ENCODE data around the gene IL17B.

Gene IL17B

DNA sequence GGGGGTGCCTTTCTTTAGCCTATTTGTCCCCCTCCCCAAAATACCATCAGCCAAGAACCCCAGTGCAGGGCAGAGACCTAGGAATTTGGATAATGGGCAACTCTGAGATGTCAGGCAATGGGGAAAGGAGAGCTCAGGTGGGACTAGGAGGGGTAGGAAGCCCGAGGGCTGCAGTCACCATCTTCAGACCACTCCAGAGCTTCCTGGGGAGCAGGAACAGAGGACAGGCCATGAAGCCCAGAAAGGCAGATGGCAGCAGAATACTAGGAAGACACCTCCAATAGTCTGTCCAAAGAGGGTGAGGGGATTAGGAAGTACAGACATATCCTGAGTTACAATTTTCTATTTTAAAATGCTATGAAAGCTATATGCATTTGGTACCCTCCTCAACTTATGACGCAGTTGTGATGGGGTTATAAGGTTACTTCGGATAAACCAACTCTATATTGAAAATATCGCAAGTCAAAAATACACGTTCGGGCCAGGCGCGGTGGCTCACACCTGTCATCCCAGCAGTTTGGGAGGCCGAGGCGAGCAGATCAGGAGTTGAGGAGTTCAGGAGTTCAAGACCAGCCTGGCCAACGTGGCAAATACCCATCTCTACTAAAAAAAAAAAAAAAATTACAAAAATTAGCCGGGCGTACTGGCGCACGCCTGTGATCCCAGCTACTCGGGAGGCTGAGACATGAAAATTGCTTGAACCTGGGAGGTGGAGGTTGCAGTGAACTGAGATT lies 34.6 kb upstream of the IL17B start:
- Histone ChIP-seq H3K4me3 (ENCODE audit: low read depth, low read length) (no peak overlapping the region), H3K27ac (ENCODE audit: low read depth, low read length) (no peak overlapping the region), H3K4me1 (ENCODE audit: control insufficient read depth, insufficient read depth, low read length) (peaks cover 34% of the 10 kb centered on the region), H3K9me3 (ENCODE audit: control insufficient read depth, insufficient read depth, low read depth, low read length) (no peaks in the 10 kb centered on the region), H3K9ac (ENCODE audit: low read length) (no peak overlapping the region), H3K27me3 (ENCODE audit: control insufficient read depth, insufficient read depth, low read length) (no peaks in the 10 kb centered on the region), H3K36me3 (ENCODE audit: control insufficient read depth, insufficient read depth, low read length) (no peaks in the 10 kb centered on the region)

DNA sequence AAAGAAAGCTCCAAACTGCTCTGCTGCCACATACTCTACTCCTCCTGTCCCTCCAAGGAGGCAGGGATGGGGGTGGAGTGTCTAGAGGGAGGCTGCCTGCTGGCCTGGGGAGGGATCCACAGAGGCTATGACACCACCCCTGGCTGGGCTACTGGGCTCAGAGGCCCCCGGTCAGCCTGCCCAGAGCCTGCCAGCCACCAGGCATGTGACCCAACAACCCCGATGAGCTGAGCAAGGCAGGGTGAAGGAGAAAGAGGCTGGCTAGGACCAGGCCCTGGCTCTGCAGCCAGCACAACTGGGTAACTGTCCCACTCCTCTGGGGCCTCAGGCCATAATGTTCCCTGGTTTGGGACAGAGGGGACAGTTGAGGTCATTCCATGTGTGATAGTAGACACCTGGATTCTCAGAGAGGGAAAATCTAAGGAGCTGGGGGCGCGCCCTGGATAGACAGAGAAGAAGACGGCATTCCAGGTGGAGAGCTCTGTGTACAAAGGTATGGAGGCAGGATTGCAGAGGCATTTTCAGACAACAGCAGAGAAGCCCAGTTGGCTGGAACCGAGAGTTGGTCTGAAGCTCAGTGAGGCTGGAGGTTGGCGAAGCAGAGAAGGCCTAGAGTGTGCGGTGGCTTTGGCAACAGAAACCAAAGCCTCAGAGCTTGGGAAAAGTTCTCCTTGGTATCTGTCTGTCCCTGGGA lies 33.8 kb upstream of the IL17B start:
- H3K36me3 ChIP-seq (ENCODE audit: control insufficient read depth, insufficient read depth, low read length): no peaks in the 10 kb centered on the region
- no peaks in the 10 kb centered on the region for H3K9me3 ChIP-seq (ENCODE audit: control insufficient read depth, insufficient read depth, low read depth, low read length)
- no peak overlapping the region for H3K9ac ChIP-seq (ENCODE audit: low read length)
- no peak overlapping the region for H3K27ac ChIP-seq (ENCODE audit: low read depth, low read length)
- H3K4me3 ChIP-seq (ENCODE audit: low read depth, low read length): no peak overlapping the region
- H3K27me3 ChIP-seq (ENCODE audit: control insufficient read depth, insufficient read depth, low read length): no peaks in the 10 kb centered on the region
- H3K4me1 ChIP-seq (ENCODE audit: control insufficient read depth, insufficient read depth, low read length): peaks cover 30% of the 10 kb centered on the region

DNA sequence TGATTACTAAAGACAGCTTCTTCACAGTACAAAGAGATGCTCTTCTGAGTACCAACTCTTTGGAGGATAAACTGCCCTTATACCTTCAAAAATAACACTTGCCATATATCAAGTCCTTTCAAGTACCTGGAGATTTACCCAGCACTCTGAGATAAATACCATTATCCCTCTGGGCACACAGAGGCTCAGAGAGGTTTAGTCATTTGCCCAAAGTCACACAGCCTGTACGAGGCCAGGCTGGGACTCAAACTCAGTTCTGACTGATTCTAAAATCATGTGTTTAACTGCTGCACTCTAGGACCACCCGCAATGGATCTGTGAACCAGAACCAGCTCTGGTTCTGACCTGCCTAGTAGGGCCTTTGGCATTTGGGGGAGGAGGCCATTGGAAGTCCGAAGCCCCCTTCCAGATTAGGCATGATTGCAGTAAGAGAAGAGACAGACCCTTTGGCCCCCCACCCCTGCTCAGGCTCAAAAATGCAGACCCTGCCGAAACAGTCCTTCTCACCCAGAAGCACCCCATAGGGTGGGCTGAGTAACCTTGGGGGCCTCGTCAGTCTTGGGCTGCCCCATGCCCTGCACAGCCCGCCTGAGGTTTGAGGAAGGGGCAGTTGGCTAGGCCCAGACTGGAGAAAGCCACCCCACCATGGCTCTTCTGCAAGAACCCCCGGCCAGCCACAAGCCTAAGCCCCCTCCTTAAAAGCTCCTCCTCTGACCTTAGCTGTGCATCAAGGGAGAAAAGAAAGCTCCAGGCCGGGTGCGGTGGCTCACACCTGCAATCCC lies 32.8 kb upstream of the IL17B start:
- Histone ChIP-seq H3K4me3 (ENCODE audit: low read depth, low read length) (no peak overlapping the region), H3K4me1 (ENCODE audit: control insufficient read depth, insufficient read depth, low read length) (peaks cover 32% of the 10 kb centered on the region), H3K9ac (ENCODE audit: low read length) (no peak overlapping the region), H3K9me3 (ENCODE audit: control insufficient read depth, insufficient read depth, low read depth, low read length) (no peaks in the 10 kb centered on the region), H3K27ac (ENCODE audit: low read depth, low read length) (no peak overlapping the region), H3K36me3 (ENCODE audit: control insufficient read depth, insufficient read depth, low read length) (no peaks in the 10 kb centered on the region), H3K27me3 (ENCODE audit: control insufficient read depth, insufficient read depth, low read length) (no peaks in the 10 kb centered on the region)

DNA sequence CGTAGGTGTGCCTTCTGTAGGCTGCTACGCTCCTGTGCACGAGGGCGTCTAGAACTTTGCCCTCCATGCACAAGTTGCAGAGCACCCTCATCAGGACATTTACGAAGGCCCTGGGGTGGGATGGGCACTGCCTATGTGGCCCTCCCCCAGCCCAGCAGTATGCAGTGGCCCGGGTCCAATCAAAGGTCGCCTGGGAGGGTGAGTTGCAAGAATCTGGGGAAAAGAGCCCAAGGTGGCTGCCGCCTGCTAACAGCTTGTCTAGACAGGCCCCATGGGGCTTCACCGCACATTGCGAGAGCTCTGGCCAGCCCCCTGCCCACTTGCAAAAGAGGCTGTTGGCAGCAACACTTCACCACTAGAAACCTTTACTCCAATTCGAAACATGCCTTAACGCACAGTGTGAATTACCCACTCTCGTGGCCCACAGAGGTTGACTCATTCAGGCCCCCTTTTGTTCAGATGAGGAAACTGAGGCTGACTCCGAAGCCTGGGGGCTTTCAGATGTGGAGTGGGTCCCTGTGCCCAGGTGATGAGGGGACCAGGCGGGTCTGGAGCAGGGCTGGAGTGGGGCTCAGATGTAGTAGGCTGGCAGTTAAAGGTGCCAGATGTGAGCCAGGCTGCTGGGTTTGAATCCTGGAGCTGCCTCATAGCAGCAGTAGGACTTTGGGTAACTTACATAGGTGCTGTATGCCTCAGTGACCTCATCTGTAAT lies 31.8 kb upstream of the IL17B start:
- Histone ChIP-seq H3K9ac (ENCODE audit: low read length) (no peak overlapping the region), H3K4me1 (ENCODE audit: control insufficient read depth, insufficient read depth, low read length) (peaks cover 40% of the 10 kb centered on the region), H3K36me3 (ENCODE audit: control insufficient read depth, insufficient read depth, low read length) (no peaks in the 10 kb centered on the region), H3K27ac (ENCODE audit: low read depth, low read length) (no peak overlapping the region), H3K4me3 (ENCODE audit: low read depth, low read length) (no peak overlapping the region), H3K9me3 (ENCODE audit: control insufficient read depth, insufficient read depth, low read depth, low read length) (no peaks in the 10 kb centered on the region), H3K27me3 (ENCODE audit: control insufficient read depth, insufficient read depth, low read length) (no peaks in the 10 kb centered on the region)

DNA sequence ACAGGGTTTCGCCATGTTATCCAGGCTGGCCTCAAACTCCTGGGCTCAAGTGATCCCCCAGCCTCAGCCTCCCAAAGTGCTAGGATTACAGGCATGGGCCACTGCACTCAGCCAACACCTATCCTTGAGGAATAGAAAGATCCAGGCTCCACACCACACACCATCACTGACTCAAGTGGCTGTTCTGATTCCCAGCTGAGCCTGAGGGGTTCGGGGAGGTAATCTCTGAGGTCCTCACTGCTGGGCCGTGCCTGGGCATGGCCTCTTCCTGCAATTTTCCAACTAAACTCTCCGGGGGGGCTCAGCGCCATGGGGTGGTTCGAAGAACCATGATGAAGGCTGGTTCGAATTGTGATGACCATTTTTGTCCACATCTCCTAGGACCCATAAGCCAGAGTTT lies 31.0 kb upstream of the IL17B start:
- H3K27me3 ChIP-seq (ENCODE audit: control insufficient read depth, insufficient read depth, low read length): no peaks in the 10 kb centered on the region
- H3K9ac ChIP-seq (ENCODE audit: low read length): no peak overlapping the region
- no peak overlapping the region for H3K4me3 ChIP-seq (ENCODE audit: low read depth, low read length)
- H3K36me3 ChIP-seq (ENCODE audit: control insufficient read depth, insufficient read depth, low read length): no peaks in the 10 kb centered on the region
- no peak overlapping the region for H3K27ac ChIP-seq (ENCODE audit: low read depth, low read length)
- H3K4me1 ChIP-seq (ENCODE audit: control insufficient read depth, insufficient read depth, low read length): peaks cover 48% of the 10 kb centered on the region
- no peaks in the 10 kb centered on the region for H3K9me3 ChIP-seq (ENCODE audit: control insufficient read depth, insufficient read depth, low read depth, low read length)

DNA sequence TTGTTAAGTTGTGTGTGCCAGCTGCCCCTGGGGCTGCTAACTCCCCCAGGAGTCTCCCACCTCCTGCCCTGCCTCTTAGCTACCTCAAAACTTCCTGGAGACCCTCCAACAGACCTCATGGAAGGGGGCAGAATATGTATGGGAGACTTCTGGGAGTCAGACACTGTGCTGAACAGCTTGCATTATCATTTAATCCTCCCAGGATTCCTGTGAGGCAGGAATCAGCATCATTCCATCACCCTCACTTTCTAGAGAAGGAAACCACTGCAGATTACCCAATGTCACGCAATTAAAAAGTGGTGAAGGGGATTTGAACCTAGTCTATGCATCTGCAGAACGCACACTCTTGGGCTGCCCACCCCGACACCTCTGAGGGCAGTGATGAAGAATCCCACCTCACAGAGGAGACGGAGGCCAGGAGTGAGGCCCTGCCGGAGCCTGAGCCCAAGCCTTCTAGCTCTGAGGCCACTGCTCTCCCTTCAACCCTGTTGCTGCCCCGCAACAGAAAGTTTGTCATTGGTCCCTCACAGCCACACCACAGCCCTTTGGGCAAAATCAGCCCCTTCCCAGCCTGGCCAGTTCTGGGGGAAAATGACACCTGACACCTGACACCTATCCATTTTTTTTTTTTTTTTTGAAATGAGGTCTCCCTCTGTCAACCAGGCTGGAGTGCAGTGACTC lies 30.3 kb upstream of the IL17B start:
- Histone ChIP-seq H3K27ac (ENCODE audit: low read depth, low read length) (no peak overlapping the region), H3K9me3 (ENCODE audit: control insufficient read depth, insufficient read depth, low read depth, low read length) (no peaks in the 10 kb centered on the region), H3K9ac (ENCODE audit: low read length) (no peak overlapping the region), H3K4me1 (ENCODE audit: control insufficient read depth, insufficient read depth, low read length) (peaks cover 55% of the 10 kb centered on the region), H3K36me3 (ENCODE audit: control insufficient read depth, insufficient read depth, low read length) (no peaks in the 10 kb centered on the region), H3K4me3 (ENCODE audit: low read depth, low read length) (no peak overlapping the region), H3K27me3 (ENCODE audit: control insufficient read depth, insufficient read depth, low read length) (no peaks in the 10 kb centered on the region)

DNA sequence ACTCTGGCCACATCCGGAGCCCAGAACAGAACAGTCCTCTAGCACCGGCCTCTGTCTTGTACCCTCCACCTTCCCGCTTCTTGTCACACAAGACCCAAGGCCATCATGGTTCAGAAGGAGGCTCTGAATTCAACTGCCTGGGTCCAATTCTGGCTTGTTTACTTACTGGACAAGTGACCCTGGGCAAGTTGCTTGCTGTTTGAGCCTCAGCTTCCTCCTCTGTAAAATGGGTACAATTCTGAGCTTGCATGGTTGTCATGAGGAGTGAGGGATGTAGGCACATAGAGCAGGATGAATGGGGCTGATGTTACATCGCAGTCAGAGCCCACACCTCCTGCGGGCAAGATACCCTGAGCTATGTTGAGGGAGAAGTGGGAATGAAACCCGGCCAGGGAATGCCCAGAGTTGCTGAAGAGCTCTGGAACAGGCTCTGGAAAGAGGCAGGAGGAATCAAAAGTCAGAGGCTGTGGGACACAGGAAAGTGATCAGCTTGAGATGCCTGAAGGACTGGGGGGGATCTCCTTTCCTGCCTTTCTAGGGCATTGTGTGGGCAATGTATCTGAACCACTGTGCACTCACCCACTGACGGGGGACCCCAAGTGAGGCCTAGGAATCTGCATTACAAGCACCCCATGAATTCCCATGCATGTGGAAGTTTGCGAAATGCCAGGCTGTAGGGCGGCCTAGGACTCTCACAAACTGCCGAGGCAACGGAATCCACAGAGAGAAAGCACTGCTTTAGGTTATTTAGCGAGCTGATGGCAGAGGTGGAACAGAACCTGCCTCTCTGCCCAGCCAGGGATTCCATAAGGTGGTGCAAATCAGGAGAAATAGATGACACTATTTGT lies 29.4 kb upstream of the IL17B start:
- Histone ChIP-seq H3K36me3 (ENCODE audit: control insufficient read depth, insufficient read depth, low read length) (no peaks in the 10 kb centered on the region), H3K27me3 (ENCODE audit: control insufficient read depth, insufficient read depth, low read length) (no peaks in the 10 kb centered on the region), H3K9ac (ENCODE audit: low read length) (no peak overlapping the region), H3K4me3 (ENCODE audit: low read depth, low read length) (no peak overlapping the region), H3K27ac (ENCODE audit: low read depth, low read length) (no peak overlapping the region), H3K9me3 (ENCODE audit: control insufficient read depth, insufficient read depth, low read depth, low read length) (no peaks in the 10 kb centered on the region), H3K4me1 (ENCODE audit: control insufficient read depth, insufficient read depth, low read length) (peaks cover 57% of the 10 kb centered on the region)

DNA sequence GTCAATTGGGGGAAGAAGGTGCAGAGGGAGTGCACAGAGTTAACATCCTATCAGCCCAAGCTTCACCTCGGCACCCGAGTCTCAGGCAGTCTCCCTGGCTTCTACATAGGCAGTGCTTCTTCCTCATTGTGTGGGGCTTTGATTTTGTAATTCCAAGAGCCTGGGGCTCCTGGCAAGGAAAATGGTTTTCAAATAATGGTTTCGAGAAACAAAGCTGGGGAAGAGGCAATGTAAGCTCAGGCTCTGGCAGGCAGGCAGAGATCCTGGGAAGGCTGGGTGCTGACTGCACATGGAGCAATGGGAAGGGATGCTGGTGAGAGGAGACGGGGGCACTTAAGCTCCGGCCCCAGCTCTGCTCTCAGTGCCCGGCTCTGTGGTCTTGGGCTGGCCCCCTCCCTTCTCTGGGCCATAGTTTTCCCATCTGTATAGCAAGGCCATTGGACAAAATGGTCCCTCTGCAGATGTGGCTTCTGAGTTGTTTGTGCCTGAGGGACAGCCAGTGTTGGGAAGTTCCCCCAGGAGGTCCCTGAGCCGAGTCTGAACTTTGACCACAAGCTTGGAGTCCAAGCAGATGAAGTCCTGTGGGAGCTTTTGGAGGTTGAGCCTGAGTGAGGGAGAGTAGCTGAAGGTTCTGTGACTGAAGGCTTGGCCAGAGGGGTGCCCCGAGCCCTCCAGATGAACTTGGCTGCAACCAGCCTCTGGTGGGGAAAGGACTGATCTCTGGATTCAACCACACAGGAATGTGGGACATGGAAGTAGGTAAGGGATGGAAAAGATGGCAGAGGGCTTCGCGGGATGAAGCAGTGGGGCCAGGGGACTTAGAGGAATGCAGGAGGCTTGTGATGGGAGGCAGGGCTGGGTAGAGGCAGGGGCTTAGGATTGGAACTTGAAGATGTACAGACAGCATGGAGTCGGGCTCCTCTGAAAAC lies 28.5 kb upstream of the IL17B start:
- H3K9ac ChIP-seq (ENCODE audit: low read length): peak overlapping the region; percentile 9

DNA sequence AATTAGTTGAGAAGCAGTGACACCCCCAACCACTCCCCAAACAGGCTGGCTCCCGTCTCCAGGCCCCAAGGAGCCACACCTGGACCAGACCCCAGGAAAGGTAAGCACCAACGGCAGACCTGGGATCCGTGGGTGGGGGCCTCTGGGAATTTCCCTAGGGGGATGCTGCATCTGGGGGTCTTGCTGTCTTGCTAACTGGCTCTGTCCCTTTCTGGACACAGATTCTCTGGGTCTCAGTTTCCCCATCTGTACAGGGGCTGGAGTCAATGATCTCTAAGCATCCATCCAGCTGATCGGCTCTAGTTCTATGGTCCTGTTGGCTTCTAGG lies 27.9 kb upstream of the IL17B start:
- H3K9ac ChIP-seq (ENCODE audit: low read length): no peak overlapping the region
- H3K27me3 ChIP-seq (ENCODE audit: control insufficient read depth, insufficient read depth, low read length): no peaks in the 10 kb centered on the region
- no peak overlapping the region for H3K27ac ChIP-seq (ENCODE audit: low read depth, low read length)
- H3K4me1 ChIP-seq (ENCODE audit: control insufficient read depth, insufficient read depth, low read length): peaks cover 61% of the 10 kb centered on the region
- H3K4me3 ChIP-seq (ENCODE audit: low read depth, low read length): no peak overlapping the region
- no peaks in the 10 kb centered on the region for H3K9me3 ChIP-seq (ENCODE audit: control insufficient read depth, insufficient read depth, low read depth, low read length)
- H3K36me3 ChIP-seq (ENCODE audit: control insufficient read depth, insufficient read depth, low read length): no peaks in the 10 kb centered on the region

More for the DNA sequence above, 28.5 kb upstream of the IL17B start:
- no peaks in the 10 kb centered on the region for H3K27me3 ChIP-seq (ENCODE audit: control insufficient read depth, insufficient read depth, low read length)
- no peaks in the 10 kb centered on the region for H3K9me3 ChIP-seq (ENCODE audit: control insufficient read depth, insufficient read depth, low read depth, low read length)
- H3K4me3 ChIP-seq (ENCODE audit: low read depth, low read length): no peak overlapping the region
- no peaks in the 10 kb centered on the region for H3K36me3 ChIP-seq (ENCODE audit: control insufficient read depth, insufficient read depth, low read length)
- H3K4me1 ChIP-seq (ENCODE audit: control insufficient read depth, insufficient read depth, low read length): peaks cover 57% of the 10 kb centered on the region
- no peak overlapping the region for H3K27ac ChIP-seq (ENCODE audit: low read depth, low read length)

All from HUES6 (cell line).